ENCODE results near the gene G0S2.
"Not testable (repeated sequence)": the region's sequence is repeated elsewhere in the genome, so short reads cannot be mapped to it uniquely, and the experiment has no call there.

The G0S2 gene

DNA sequence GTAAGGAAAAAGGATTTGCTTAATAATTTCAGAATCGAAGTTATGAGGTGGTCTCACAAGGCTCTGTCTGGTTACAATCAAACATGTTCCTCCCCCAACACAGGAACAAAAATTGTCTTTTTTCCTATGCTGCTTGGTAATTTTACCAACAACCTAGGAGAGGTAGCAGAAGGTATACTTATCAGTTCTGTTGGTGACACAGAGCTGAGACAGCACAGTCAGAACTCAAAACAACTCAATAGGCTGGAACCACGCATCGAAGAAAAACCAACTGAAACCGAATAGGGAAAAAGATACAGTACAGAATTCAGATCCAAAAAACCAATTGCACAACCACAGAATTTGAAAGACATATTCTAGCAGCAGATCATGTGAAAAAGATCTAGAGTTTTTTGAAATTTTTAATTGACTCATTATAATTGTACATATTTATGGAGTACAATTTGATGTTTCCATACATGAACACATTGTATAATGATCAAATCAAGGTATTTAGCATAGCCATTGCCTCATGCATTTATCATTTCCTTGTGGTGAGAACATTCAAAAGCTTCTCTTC lies 3.8 kb downstream of the G0S2 start:
- no peak for DNase-seq (ENCODE audit: low read depth)

DNA sequence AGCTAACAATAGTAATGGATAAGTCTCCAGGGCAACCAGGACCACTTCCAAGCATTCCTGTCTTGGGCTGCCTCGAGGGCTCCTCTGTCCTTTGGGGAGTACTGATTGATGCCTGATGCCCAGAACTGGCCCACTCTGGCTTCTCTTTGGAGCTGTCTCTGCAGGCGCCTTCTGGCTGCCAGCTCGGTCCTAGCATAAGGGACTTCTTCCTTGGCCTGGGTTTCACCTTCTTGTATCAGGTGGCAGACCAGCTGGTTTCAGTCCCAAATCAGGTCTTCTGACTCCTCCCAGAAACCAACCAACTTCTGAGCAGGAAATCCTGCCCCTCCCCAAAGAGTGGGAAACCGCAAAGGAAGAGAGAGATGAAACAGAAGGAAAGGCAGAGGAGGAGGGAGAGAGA lies 10.6 kb downstream of the G0S2 start:
- DNase-seq (ENCODE audit: low read depth) = no peak

DNA sequence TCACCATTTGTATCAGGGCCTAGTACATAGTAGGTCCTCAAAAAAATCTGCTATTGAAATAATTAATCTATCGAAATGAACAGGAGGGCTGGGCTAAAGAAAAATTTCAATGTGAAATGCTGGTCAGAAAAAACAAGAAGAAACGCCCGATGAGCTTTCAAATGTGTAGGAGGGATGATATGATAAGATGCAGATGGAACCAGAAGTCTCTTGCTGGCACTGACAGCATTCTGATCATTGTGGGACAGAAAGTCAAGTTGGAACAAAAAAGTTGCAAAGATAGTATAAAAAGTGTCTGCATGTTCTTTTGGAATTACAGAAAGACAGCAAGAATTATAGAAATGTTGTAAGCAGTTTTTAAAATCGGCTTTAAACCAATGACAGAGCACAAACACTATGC lies 11.1 kb downstream of the G0S2 start:
- no peak for DNase-seq (ENCODE audit: low read depth)

DNA sequence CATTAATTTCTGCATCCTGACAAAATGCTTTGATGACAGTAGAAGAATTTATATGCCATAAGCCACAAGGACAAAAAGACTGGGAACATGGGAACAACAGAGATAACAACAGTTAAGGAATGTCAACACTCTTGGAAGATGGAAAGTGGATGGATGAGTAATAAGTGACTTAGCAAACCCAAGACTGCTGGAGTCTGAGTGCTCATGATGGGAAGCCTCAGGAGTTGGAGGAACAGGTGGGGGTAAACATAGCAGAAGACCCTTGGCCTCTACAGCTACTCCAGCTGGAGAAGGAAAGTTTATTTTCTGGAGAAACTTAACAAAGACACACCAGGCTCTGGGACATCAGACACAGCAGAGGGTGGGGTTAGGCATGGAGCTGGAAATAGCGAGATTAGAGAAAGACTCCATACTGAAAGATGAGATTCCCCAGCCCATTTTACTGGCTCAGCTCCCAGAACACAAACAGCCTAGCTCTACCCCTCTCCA lies 13.6 kb downstream of the G0S2 start:
- DNase-seq (ENCODE audit: low read depth) = no peak

DNA sequence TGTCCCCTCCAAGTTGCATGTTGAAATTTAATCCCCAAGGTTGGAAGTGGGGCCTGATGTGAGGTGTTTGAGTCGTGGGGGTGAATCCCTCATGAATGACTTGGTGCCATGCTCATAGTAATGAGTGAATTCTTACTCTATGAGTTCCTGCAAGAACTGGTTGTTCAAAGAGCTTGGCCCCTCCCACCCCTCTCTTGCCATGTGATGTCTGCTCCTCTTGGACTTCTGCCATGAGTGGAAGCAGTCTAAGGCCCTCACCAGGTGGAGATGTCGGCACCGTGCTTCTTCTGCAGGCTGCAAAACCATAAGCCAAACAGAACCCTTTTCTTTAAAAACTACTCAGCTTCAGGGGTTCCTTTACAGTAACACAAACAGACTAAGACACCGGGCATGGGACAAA lies 14.3 kb downstream of the G0S2 start:
- no peak for DNase-seq (ENCODE audit: low read depth)

DNA sequence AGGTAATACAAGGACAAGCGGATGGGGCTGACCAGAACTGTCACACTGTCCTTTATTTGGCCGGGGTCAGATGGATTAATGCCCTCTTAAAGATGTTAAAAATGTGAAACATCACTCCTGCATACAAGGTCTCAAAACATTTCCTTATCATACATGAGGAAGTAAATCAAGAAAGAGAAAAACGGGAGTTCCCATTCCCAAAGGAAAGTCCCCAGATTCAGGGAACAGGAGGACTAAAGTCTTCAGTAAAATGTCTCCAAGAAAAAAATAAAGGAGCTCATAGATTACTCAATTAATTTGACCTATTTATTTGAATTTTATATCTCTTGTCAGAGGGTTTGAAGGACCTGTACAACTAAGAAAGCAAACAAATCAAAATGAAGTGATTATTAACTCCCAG lies 16.0 kb downstream of the G0S2 start:
- no peak for DNase-seq (ENCODE audit: low read depth)

DNA sequence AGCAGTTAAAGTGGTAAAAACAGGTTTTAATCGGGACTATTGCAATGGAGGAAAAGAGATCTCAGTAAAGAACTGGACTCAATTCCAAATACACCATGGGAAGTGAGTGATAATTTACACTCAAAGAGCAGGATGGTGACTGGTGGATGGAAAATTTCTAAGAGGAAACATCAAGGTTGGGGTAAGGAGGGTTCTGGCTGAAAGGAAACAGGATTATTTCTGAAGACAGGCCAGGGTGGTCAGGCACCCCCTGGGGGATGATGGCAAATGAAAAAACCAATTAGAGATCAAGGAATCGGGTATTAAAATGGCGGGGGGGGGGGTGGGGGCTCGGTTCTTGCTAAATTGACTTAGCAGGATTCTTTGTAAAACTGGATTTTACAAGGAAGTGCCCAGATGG lies 17.1 kb downstream of the G0S2 start:
- DNase-seq (ENCODE audit: low read depth) = no peak

DNA sequence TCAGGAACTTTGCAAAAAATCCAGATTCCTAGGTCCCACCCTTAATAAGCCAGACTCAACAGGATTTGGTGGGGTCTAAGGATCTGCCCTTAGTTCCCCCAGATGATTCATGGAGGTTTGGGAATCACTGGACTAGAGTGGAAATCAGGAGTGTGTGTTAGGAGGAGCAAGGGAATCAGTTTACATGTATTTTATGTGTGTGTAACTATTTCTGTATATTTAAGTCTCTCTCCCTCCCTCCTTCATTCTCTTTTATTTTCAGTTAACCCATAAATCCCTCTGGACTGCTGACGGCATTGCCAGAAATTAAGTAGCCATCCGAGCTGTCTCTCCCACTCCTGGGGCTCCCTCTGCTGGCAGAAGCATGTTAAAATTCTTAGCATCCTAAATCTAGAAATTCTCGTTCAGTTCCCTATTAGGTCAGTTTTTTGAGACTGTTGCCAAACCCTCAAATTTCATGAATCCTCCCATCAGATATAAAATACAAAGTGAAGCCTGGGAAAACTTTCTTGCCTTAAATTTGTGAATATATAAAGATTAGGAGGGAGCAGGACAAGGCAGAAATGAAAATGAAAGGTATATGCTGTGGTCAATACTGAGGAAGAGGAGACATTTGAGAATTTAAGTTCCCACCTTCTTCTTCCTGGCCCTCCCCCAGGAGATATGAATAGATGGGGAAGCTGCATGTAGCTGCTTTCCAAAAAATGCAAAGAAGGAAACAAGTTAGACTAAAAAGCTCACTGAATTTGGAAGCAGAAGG lies 17.7 kb downstream of the G0S2 start:
- peak; percentile 69 for DNase-seq (ENCODE audit: low read depth)

DNA sequence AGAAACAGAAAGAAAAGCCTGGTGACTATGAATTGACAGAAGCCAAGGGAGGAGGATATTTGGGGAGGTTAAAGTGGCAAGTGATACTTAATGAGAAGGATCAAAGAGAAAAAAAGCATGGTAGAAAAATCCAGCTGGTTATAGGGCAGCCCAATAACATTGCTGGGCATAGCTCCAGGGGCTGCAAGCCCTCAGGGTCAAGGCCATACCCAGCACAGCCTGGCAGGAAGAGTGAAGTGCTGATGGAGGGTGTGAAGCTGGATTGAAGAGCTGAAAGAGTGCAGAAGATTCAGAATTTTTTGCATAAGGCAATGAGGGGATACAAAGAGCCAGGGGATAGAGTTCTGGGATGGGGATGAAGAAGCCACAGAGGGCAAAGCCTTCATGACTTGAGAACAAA lies 21.5 kb downstream of the G0S2 start:
- DNase-seq (ENCODE audit: low read depth) = no peak

DNA sequence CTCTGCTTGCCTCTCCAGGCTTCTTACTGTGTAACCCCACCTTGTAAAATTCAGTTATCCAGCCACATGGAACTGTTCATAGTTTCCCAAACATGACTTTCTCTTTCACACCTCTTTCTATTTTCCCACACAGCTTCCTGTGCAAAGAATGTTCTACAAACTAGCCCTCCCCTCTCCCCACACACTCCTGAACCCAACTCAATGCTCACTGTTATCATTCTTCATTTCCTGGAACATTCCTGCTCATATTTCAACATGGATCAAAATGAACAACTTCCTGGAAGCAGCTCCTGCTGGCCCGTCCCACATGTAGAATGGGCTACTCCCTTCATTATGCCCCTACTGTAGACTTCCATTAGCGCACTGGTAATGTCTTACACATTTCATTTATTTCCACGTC lies 21.9 kb downstream of the G0S2 start:
- no peak for DNase-seq (ENCODE audit: low read depth)

DNA sequence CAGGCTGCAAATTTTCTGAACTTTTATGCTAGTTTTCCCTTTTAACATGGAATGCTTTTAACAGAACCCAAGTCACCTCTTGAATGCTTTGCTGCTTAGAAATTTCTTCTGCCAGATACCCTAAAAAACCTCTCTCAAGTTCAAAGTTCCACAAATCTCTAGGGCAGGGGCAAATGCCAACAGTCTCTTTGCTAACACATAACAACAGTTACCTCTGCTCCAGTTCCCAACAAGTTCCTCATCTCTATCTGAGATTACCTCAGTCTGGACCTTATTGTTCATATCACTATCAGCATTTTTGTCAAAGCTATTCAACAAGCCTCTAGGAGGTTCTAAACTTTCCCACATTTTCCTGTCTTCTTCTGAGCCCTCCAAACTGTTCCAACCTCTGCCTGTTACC lies 25.5 kb downstream of the G0S2 start:
- DNase-seq (ENCODE audit: low read depth) = not testable (repeated sequence)

DNA sequence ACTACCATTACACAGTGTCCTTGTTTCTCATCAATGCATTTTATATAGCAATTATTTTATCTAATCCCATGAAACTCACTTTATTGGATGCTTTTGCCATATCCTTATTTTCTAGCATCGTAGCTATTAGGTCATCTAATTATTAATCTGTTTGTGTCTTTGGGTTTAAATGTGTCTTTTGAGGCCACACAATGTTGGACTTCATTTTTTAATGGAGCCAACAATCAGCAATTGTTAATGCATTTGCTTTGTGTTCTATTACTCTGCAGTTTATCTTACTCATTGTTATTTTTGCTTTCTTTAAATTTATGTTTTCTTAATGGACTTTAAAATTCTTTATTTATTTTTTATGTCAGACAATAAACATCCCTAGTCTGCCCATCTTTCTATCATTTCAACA lies 27.6 kb downstream of the G0S2 start:
- DNase-seq (ENCODE audit: low read depth) = no peak

DNA sequence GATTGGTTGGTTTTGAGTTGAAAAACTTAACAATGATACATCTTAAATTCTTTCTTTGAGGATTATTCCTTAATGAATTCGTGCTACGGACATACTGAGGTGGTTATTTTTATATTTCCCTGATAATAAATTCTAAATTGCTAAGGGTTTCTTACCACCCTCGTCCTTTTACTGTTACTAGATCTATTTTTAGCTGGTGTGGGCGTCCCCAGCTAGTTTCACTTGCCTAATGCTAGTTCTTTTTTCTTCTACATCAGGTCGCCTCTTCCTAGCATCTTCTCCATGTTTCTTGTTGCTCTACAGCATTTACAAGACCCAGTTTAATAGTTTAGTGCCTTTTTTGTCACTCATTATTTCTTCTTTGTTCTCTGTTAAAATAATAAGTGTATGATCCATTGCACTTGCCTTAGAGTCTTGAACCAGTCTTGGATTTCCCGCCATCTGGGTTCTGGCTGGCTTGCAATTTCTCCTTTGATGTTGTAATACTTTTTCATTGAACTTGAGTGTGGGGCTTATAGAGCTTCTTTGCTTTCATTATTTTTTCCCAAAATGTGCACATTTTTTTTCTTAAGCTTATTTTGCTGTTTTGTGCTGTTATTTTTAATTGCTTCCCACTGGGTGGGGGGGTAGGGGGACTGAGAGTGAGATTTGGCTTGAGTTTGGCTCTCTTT lies 28.8 kb downstream of the G0S2 start:
- no peak for DNase-seq (ENCODE audit: low read depth)

DNA sequence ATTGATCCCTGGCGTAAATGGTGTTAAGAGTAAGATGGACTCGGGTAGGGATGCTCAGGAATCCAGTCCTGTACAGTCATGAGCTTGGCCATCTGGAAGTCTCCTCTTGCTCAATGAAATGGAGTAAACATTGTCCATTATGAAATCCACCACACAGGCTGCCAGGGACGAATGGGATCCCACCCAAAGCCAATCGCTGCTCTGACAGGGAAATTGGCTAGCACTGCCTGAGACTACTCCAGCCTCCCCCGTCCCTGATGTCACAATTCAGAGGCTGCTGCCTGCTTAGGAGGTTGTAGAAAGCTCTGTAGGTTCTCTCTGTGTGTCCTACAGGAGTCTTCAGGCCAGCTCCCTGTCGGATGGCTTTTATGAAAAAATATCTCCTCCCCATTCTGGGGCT lies 29.4 kb downstream of the G0S2 start, which contains the start of gene HSD11B1:
HSD11B1 (plus strand) TSS at position 263 of the 400 bp plus-strand sequence; CDS start at position 360, 97 bp downstream.
- peak; percentile 95 for DNase-seq (ENCODE audit: low read depth)

DNA sequence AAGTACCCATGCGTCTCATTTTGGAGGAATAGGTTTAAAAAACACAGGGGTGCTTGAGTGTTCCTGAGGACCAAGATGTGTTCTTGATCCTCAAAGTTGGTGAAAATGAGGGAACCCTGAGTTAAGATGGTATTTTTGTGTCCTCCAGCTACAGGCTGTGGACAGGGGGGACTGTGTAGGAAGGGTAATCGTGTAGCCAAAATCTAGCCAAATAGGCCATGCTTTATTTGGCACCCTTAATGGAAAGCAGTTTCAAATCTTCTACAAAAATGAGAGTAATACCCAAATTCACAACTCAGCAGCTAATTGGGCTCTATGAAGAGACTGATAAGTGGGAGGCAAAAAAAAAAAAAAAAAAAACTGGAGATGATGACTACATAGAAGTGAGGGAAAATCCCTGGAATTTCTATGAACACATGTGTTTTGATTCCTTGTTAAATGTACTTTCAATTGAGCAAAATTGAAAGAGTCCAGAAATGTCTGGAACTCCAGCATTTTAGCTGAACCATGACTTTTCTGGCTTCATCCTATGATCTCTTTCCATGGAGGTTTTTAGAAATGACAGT lies 29.9 kb downstream of the G0S2 start:
- no peak for DNase-seq (ENCODE audit: low read depth)

DNA sequence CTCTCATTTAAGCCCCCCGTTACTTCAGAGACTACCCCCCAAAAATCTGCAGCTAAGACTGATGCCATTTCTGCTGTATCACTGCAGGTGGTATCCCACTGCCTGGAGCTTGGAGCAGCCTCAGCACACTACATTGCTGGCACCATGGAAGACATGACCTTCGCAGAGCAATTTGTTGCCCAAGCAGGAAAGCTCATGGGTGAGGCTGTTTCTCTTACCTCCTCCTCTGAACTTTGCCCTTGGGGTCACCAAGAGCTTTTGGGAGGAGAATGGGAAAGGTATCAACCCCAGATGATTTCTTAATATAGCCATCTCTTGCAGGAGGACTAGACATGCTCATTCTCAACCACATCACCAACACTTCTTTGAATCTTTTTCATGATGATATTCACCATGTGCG lies 31.4 kb downstream of the G0S2 start:
- no peak for DNase-seq (ENCODE audit: low read depth)

DNA sequence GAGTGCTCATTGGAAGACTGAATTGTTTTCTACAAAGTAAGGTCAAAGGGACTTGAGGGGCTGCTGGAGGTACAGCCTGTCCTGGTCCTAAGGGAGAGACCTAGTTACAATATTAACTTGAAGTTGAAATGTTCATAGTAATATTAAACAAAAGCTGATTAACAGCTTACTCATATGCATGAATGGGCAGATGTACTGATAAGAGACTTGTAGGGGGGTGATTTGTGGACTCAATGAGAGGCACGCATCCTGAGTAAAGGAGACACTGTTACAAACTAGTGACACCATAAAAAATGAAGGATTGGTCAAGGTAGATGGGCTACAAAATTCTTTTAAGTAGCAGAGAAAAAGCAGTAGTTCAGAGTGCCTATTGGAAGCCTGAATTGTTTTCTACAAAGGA lies 32.1 kb downstream of the G0S2 start:
- DNase-seq (ENCODE audit: low read depth) = no peak

DNA sequence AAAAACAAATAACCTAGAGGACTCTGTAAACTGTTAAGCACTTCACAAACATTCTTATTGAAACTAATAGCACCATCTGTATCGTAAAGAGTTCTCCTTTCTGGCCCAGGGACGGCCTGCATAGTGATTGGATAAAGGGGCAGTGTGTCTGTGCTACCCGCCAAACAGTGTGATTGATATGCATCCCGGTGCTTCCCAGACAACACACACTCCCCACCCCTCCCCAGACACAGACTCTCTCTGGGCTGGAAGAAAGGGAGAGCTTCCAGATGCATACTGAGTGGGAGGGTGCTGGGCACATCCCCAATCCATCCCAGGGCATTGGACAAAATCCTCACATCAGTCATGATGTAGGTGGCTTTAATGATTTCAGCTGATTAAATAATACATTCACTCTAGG lies 33.1 kb downstream of the G0S2 start:
- DNase-seq (ENCODE audit: low read depth) = no peak

DNA sequence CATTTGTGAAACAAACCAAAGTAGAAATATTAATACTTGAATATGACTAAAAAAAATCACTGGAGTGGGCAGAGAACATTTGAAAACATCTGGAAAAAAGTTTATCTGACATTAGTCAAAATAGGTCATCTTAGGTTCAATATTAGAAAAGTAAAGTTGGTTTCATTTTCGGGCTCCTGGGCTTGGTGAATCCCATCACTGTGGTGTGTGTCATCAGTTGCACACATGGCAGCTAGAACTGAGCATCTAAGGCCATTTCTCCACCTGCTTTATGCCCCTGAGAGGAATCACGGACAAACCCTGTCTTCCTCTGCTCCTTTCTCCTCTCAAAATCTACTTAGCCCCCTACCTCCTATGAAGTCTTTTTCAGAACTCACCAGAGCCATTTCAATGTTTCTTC lies 34.9 kb downstream of the G0S2 start:
- no peak for DNase-seq (ENCODE audit: low read depth)

DNA sequence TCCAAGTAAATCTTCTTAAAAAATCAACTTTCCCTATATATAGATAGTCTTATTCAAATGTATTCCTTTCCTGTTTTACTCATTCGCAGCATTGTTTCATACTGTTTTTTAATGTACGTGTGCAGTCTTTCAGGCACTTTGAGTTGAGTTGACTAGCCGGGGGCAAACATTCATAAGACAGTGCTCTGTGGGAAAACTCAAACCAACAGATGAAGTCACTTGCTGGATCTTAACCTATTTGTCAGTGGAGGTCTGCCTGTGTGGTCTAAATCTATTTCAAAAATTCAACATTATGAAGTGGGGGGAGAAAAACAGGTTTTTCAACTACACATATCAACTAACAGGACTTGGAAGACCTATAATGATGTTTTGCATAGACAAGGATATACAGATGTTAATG lies 35.6 kb downstream of the G0S2 start:
- no peak for DNase-seq (ENCODE audit: low read depth)

DNA sequence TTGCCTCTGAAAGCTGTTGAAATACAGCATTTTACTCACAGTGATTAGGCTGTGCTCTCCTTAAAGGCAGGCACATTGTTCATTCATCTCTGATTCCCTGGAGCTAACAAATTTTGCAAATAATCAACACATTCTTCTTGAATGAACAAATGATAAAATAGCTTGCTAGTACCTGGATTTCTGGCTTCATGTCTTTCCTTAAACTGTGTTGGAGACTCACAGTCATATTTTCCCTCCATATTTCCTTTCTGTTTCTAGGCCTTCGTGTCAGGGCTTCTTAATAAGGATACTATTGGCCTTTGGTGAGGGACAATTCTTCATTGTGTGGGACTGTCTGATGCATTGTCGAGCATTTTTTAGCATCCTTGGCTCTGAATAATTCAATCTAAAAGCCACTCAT lies 39.1 kb downstream of the G0S2 start:
- DNase-seq (ENCODE audit: low read depth) = no peak

DNA sequence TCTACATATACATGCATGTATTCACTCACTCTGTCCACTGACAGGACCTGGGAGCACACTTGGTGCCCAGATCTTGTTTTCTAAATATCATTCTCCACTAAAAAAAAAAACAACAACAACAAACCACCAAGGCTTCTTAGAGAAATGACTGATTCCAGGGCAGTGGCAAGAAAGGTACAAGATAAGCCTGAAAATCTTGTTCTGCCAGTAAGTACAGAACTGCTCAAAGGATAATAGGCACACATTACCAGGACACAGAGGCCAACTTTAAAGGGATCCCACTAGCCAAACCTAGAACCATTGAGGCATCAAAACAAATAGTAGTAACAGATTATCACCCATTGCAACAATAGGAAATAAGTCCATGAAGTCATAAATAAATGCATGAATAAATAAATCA lies 40.1 kb downstream of the G0S2 start:
- DNase-seq (ENCODE audit: low read depth) = no peak

DNA sequence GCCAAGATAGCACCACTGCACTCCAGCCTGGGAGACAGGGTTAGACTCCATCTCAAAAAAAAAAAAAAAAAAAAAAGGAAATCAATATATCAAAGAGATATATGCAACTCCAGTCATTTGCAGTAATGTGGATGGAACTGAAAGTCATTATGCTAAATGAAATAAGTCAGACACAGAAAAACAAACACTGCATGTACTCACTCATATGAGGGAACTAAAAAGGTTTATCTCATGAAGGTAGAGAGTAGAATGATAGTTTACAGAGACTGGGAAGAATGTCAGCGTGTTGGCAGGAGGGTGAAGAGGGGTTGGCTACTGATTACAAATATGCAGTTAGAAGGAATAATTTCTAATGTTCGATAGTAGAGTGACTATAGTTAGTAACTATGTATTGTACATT lies 42.6 kb downstream of the G0S2 start:
- DNase-seq (ENCODE audit: low read depth) = no peak

Data from fibroblast of gingiva (primary cell).